Stimulated activated CD4-positive, alpha-beta T cell treated with anti-CD3 and anti-CD28 coated beads, Interleukin-1b, Interleukin-23, amount 100 ng/mL, for 24 hours (primary cell): ENCODE measurements around the gene HIF1A.
"Not testable (repeated sequence)": the region's sequence is repeated elsewhere in the genome, so short reads cannot be mapped to it uniquely, and the experiment has no call there.

ENCODE experiments used
- DNase-seq, 4 experiments: peaks; one replicate each; pipeline ENCODE4 v3.0.0-alpha.2; 2020; ENCODE audit warnings: low read depth in 4 of 4, low spot score in 1 of 4

The HIF1A gene

DNA sequence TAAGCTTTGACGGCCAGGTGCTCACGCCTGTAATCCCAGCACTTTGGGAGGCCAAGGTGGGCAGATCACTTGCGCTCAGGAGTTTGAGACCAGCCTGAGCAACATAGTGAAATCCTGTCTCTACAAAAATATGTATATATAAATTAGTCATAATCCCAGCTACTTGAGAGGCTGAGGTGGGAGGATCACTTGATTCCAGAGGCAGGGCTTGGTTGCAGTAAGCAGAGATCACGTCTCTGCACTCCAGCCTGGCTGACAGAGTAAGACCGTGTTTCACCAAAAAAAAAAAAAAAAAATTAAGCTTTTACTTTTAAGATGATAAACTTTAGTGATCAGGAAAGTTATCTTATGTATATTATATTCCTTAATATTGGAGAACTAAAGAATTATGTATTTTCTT lies 48.9 kb downstream of the HIF1A start:
- DNase-seq = no peak

DNA sequence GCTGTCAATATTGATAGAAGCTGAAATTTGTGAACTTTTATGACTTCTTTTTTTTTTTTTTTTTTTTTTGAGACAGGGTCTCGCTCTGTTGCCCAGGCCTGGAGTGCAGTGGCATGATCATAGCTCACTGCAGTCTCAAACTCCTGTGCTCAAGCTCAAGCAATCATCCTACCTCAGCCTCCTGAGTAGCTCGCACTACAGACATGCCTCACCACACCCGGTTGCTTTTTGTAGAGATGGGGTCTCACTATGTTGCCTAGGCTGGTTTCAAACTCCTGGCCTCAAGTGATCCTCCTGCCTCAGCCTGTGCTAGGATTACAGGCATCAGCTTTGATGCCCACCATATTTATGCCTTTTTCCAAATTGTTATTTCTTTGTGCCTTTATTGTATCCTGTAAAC lies 51.0 kb downstream of the HIF1A start:
- not testable (repeated sequence) for DNase-seq

DNA sequence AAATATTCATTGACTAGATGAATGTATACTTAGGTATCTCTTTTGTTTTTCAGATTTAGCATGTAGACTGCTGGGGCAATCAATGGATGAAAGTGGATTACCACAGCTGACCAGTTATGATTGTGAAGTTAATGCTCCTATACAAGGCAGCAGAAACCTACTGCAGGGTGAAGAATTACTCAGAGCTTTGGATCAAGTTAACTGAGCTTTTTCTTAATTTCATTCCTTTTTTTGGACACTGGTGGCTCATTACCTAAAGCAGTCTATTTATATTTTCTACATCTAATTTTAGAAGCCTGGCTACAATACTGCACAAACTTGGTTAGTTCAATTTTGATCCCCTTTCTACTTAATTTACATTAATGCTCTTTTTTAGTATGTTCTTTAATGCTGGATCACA lies 51.6 kb downstream of the HIF1A start:
- no peak for DNase-seq

DNA sequence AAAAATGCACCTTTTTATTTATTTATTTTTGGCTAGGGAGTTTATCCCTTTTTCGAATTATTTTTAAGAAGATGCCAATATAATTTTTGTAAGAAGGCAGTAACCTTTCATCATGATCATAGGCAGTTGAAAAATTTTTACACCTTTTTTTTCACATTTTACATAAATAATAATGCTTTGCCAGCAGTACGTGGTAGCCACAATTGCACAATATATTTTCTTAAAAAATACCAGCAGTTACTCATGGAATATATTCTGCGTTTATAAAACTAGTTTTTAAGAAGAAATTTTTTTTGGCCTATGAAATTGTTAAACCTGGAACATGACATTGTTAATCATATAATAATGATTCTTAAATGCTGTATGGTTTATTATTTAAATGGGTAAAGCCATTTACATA lies 52.0 kb downstream of the HIF1A start:
- no peak for DNase-seq

DNA sequence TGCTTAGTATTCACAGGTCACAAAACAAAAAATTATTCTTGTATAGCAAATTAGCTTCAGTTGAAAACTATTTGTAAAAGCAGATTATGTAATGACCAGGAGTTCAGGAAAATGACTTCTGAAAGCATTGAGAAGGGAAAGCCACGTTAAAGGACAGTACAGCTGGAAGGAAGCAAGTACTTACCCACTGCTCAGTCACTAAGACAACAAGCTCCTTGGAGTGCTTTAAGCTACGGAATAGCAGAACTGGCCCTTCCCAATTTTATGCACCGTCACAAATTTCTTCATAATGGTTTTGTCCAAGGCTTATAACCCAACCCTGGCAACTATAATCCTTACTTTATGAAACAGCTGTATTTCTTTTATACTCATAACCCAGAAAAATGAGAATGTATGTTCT lies 54.0 kb downstream of the HIF1A start:
- no peak for DNase-seq

DNA sequence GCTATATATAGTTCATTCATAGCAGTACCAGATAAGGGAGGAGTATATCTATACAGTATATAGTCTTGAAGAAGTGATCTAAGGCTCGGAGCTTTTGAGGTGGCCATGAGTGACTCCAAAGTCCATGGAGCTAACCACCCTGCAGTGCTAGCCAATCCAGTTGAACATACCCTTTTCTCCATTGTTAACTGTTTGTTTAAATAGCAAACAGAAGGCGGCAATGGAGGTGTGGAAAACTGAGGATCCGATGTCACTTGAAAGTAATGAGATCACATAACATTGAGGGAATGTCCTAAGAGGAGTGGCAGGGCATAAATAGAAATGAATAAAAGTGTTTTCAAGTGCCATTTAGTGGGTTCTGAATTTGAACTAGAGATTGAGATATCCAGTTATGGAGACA lies 54.6 kb downstream of the HIF1A start:
- DNase-seq = no peak

DNA sequence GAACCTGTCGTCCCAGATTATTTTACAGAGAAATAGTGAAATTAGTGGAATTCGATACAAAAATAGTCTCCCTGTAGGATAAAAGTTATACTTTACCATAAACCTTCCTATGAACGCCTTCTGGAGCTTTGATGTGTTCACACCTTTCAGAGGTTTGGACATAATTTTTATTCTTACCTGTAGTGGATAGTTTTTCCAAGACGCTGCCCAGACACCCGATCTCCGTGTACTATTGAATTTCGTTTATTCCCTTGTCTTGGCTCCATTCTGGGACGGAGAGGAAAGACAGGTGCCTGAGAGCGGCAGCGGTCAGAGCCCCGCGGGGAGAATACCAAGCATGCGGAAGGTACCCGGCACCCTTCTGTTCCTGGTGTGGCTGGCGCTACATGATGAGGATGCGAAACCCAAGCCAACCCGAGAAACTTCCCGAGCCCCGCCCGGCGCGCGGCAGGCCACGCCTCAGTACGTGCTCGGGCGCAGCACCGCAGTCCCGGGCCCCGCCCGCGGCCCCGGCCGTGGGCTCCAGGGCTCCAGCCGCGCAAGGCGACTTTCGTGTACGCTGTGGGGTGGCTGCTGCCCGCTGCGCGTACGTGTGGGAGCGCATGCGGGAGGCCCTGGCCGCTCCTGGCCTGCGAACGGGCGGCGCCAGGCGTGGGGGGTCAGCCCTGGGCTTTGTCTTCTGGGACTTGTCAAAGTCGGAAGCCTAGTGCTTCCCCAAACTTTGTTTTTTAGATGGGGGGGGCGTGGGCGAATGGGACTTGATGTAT lies 55.6 kb downstream of the HIF1A start:
- DNase-seq = peak; percentile 33 to 85 (median 53)

DNA sequence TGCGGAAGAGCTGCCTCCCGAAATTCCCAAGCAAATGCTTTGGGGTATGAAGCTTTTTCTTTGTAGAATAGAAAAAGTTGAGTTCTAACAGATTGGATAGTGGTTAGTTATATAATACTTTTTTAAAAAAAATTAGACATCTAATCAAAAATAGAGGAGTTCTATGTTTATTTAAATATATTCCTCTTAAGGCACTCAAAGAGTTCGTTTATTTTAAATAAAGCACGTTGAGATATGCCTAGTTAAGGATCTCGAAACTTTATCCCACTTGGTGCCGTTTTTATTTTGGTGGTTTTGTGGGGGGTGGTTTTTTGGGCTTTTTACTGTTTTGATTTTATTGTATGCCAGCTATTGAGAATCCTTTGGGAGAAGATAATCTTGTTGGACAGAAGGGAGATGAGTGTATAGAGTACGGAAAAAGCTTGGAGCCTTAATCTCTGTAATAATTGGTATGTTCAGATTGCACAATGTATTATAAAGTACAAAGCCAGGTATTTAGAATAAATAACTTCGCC lies 56.2 kb downstream of the HIF1A start:
- no peak for DNase-seq

DNA sequence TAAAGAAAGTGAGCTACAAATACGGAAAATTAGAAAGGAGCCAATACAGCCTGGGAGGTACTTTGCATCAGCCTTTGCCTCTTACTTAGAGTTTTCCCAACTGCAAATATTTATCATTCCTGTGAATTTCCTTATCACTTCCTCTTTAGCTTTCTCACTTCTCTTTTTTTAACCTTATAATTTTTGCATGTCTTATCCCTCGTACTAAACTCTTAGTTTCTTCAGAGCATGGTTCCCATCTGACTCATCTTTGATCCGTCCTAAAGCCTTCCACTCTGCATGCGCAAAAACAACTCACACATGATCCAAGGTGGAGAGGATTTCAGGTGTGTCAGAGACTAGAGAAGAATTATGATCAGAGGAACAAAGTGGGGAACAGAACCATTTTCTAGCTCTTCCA lies 57.3 kb downstream of the HIF1A start:
- DNase-seq = no peak

DNA sequence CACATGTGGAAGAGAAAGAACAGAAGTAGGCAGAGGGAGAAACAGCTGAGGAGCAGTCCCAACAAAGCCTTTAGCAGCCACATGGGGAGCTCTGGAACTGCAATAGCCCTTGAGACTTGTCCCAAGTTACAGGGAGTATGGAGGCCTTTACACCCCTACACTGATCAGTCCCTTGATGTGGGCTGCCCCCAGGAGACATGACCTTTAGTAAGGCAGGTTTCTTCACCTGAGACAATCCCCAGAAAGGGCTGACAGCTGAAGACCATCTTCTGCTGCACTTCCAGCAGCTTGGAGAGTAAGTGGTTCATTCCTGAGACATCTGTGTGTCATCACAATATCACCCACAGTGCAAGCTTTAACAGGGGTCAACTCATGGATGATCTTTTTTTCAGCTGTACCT lies 58.3 kb downstream of the HIF1A start:
- DNase-seq = no peak

DNA sequence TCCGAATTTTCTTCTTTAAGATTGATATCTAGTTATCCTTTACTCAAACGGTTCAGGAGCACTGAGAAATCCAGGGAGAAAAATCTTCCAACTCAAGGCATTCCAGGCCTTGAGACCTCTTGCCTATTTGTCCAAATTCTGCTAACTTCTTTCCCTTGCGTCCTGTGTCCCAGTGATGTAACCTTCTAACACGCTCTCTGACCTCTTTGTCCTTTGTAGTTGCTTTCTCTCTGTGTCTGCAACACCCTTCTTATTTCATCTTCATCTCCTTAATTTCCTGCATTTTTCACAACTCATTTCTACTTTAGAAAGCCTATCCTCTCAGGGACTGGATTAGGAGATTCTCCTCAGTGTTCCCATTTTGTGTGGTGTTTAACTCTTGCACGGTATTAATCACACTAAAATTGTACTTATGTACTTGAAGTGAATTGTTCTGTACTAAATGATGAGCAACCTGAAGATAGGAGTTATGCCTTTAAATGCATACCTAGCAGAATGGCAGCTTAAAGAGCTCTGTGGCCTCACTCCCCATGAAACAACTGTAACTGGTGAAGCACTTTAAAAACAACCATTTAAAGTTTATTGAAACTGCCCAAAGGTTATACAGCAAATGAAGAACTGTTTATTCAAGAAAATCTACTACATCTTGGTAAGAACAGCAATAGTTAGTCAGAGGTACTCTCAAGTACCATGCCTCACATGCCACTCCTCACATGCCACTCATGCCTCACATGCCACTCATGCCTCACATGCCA lies 59.5 kb downstream of the HIF1A start:
- DNase-seq = no peak

DNA sequence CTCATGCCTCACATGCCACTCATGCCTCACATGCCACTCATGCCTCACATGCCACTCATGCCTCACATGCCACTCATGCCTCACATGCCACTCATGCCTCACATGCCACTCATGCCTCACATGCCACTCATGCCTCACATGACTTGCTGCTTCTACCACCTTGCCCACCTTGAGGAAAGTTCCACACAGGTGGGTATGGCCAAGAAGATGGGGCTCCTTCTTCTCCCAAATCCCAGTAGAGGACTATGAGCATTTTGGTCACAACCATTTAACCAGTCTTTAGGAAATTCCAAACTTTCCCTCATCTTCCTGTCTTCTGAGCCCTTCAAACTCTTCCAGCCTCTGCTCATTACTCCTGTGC lies 60.0 kb downstream of the HIF1A start:
- DNase-seq = not testable (repeated sequence)

DNA sequence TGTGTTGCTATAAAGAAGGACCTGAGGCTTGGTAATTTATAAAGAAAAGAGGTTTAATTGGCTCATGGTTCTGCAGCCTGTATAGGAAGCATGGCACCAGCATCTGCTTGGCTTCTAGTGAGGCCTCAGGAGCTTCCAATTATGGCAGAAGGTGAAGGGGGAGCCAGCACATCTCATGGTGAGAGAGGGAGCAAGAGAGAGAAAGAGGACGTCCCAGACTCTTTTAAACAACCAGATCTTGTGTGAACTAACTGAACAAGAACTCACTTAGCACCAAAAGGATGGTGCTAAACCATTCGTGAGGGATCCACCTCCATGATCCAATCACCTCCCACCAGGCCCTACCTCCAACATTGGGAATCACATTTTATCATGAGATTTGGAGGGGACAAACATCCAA lies 60.8 kb downstream of the HIF1A start:
- no peak for DNase-seq

DNA sequence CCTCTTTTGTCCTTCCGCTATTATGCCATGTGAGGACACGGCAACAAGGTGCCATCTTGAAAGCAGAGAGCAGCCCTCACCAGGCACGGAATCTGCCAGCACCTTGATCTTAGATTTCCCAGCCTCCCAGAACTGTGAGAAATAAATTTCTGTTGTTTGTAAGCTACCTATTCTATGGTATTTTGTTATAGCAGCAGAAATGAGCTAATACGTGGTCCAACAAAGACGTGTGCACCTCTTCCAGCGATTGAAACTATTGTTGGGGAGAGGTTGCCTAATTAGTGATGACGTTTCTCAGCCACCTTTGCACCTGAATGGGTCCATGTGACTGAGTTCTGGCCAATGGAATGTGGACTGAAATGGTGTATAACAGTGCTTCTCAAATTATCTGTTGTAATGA lies 64.6 kb downstream of the HIF1A start:
- DNase-seq = no peak

DNA sequence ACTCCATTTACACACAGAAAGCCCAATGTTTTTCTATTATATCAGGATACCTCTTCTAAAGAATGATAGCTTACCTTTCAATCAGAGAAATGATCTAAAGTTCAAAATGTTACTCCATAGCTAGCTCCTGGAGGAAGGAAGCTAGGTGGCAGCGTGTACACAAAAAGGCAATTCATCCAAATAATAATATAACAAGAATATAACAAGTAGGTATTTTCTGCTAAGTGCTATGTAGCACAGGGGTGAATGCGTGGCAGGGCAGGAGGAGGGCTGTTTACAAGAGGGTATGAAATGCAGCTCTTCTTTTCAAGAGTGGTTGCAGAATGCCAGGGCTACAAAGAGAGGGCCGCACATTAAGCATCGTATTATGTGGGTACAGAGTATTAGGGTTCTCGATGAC lies 66.2 kb downstream of the HIF1A start:
- DNase-seq = no peak

DNA sequence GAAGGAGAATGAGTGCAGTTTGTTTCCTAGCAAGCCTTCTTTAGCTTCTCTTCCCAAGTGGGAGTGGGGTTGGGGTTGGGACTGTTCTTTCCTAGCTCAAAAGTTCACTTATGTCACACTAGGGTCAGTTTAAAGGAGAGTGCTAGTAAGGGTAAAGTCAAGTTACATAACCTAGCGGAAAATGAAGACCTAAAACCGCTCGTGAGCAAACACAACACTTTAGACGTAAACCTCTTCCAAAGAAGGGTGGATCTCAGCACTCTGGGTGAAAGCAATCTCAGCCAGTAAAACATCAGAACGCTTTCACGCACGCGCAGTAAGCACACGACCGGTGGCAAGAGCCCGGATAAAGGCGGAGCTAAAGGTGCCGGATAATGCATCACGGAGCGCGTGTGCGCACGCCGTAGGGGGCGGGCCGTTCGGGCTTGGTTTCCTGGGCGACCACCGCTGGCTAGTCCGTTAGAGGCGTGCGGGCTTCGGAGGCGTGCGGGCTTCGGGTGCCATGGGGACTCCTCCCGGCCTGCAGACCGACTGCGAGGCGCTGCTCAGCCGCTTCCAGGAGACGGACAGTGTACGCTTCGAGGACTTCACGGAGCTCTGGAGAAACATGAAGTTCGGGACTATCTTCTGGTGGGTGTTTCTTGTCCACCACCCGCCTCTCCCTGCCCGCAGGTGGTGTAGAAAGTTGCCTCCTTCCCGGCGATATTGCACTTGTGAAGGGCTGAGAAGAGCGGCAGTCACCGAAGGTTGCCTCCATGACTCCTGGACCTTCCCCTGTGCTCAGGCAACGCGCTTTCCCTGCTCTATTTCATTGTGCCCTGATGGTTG lies 66.9 kb downstream of the HIF1A start, which contains the start of gene SNAPC1:
TSS of gene SNAPC1 (plus strand) at position 462 of the 828 bp plus-strand sequence. CDS start at position 503, 41 bp downstream.
- DNase-seq = peak; percentile 94 to 97 (median 96)

DNA sequence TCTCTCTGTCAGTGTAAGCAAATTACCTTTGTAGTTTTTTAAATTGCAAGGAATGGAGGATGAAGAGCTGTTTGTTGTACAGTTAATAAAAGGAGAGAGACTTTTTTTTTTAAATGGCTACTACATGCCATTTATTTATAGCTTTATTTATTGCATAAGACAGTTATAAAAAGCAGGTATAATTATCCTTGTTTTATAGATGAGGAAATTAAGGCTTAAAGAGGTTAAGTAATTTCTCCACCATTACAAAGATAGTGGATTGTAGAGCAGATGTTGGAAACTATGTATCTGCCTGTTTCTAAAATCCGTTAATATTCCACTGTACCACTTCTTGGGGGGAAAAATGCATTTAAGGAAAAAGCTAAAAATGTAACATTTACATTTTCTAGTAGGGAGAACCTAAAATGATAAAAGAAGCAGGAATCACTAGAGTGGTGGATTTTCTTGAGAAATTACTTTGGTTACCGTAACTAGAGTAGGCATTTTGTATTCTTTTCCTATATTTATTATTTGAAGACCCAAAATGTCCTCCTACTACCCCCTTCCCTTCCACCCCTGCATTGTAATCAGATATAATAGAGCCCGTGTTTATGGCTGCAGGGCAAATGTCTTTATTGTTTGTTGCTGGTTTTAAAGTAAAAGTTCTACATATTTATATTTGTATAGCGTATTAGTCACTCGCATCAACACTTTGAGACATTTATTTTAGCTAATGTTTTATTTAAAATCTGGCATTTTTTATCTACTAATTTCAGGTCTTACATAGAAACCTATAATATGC lies 69.2 kb downstream of the HIF1A start:
- no peak for DNase-seq

DNA sequence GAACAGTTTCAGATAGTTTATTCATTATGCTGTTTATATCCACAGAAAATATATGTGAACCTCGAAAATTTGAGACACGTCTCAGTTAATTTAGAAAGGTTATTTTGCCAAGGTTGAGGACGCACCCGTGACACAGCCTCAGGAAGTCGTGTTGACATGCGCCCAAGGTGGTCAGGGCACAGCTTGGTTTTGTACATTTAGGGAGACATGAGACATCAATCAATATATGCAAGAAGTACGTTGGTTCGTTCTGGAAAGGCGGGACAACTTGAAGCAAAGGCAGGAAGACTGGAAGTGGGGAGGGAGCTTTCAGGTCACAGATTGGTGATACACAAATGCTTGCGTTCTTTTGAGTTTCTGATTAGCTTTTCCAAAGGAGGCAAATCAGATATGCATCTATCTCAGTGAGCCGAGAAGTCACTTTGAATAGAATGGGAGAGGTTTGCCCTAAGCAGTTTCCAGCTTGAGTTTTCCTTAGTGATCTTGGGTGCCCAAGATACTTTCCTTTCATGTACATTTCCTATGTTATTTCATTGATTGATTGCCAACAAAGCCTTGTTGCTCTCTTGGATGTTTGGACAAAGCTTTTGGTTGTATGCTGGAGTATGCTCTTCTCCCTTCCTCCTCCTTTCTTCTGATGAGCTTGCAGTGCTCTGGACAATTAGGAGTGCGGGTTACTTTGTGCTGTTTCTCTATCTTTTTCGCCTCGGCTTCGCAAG lies 70.1 kb downstream of the HIF1A start:
- DNase-seq = no peak

DNA sequence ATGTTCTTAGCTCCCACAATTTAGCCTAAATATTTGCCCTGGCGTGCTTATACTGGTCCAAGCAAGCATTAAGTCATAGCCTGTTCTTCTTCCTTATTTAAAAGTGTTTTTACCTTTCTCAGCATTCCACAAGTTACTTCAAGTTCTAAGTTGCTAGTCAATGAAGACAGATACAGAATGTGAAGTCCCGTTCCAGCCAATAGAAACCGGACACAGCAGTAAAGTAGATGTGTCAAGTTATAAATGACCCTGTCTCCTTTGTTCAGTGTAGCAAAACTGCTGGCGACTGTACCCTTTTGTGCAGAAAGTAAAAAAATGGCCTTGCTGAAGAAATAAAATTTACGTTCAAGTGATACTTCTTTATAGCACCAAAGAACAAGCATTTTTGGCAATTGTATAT lies 70.8 kb downstream of the HIF1A start:
- DNase-seq = no peak

DNA sequence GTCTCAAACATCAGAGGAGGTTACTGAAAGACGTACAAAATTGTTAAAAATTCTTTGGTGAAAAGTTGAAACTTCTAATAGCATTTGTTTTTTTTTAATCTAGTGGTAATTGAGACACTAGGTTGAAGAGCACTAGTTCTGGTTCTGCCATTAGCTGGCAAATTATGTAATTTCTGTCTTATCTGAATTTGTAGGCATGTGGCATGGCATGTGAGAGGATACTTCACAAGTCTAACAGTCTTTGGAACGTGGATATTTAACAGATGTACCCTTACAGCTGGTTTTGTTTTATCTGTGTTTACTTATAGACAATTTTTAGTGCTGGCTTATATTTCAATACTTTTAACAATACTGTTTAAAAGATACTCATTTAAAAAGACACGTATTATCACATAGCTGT lies 72.9 kb downstream of the HIF1A start:
- DNase-seq = no peak
